ENCODE results near the gene PPP3CA. TPM values are rescaled to one million over a fixed set of nuclear protein-coding genes. Genes with fewer than 3 reads are reported as not detected.

PPP3CA gene
- total RNA-seq, 6 experiments from 2014 or later = 12.1 to 14.5 (median 13.1) TPM

- 12% methylated on average over 1 of the region's 1 CpG for WGBS (ENCODE audit: insufficient coverage, low coverage, low lambda C conversion rate, missing lambda C conversion rate)
- ATAC-seq = peak in 2 of 4 donors; percentile 27 to 58
- no peak overlapping the region for H3K27ac ChIP-seq
Observed at GRCh38 chr4:101177154-101177553, 170.2 kb downstream of the PPP3CA start.

GRCh38 chr4:101175896-101176676 lies 171.2 kb downstream of the PPP3CA start:
- Histone ChIP-seq H3K27me3 (no peaks in the 10 kb centered on the region), H3K36me3 (no peaks in the 10 kb centered on the region), H3K4me3 (no peak overlapping the region), H3K9me3 (no peaks in the 10 kb centered on the region), H3K4me1 (peaks cover 0 to 10% (median 0%) of the 10 kb centered on the region in 4 donors), H3K27ac (no peak overlapping the region)
- peak; percentile 77 to 94 (median 90) for ATAC-seq
- peak in 1 of 3 donors; percentile 48 for DNase-seq
- TF ChIP-seq POLR2A (IDR thresholded peaks at IDR 0.05) = no peak
- no peak for TF ChIP-seq CTCF (IDR thresholded peaks at IDR 0.05)
- intact Hi-C loops (cut with DNase I) = no loop called here
- WGBS (ENCODE audit: insufficient coverage, low coverage, low lambda C conversion rate, missing lambda C conversion rate) = 49% methylated on average over 6 of the region's 6 CpGs

More at GRCh38 chr4:101177154-101177553, 170.2 kb downstream of the PPP3CA start:
- H3K27me3 ChIP-seq = no peaks in the 10 kb centered on the region
- no peaks in the 10 kb centered on the region for H3K36me3 ChIP-seq
- DNase-seq = no peak
- H3K4me3 ChIP-seq = no peak overlapping the region
- intact Hi-C loops (cut with DNase I) = no loop called here
- H3K4me1 ChIP-seq = peaks cover 0 to 10% (median 0%) of the 10 kb centered on the region in 4 donors
- no peaks in the 10 kb centered on the region for H3K9me3 ChIP-seq
- TF ChIP-seq POLR2A (IDR thresholded peaks at IDR 0.05) (no peak), CTCF (IDR thresholded peaks at IDR 0.05) (no peak)

DNA sequence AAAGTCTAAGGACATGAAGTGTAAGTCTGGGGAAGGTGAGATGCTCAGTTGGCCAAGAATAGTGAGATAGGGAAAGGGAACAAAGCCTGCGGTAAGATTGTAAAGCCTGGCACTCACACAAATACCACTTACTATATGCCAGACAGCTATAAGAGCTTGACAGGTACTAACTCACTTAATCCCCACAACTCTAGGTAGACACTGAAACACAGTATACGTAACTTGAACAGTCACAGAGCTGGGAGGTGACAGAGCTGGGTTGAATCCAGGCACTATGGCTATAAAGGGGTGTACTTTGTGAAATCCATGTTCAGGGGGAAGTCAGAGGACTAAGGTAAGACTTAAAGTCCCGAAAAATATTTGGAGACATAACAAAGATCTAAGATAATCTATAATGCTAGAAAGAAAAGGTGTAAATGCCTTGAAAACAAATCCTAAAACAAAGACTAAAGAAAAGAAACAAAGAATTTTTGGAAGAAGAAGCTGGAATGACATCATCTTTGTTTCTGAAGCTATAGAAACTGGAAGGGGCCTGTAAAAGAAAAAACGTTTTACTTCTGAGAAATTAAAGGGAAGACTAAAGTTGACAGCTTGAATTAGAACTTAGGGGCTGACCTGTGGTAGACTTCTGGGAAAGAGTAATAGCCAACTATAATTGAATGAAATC lies 172.5 kb downstream of the PPP3CA start:
- DNase-seq = no peak
- intact Hi-C loops (cut with DNase I) = no loop called here
- Histone ChIP-seq H3K4me1 (peaks cover 0 to 10% (median 0%) of the 10 kb centered on the region in 4 donors), H3K36me3 (no peaks in the 10 kb centered on the region), H3K27ac (no peak overlapping the region), H3K27me3 (no peaks in the 10 kb centered on the region), H3K4me3 (no peak overlapping the region), H3K9me3 (no peaks in the 10 kb centered on the region)
- WGBS (ENCODE audit: insufficient coverage, low coverage, low lambda C conversion rate, missing lambda C conversion rate) = 83% methylated on average over 4 of the region's 4 CpGs
- ATAC-seq = no peak
- TF ChIP-seq POLR2A (IDR thresholded peaks at IDR 0.05) = no peak
- no peak for TF ChIP-seq CTCF (IDR thresholded peaks at IDR 0.05)

DNA sequence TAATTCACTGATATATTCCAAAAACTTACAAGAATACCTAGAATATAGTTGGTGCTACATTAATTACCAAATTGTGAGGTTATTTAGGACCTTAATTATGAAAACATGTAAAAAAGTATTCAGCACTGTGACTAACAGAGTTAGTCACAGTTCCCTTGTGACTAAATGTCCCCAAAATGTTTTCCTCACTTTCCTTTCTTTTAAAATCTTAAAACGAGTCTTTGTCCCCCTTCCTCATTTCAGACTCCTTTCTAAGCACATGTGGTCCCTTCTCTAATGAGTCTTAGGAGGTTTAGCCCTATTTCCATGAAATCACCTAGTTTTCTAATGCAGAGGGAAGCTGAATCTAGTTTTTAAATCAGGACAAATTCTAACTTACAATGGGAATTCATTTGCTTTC lies 175.0 kb downstream of the PPP3CA start:
- H3K27me3 ChIP-seq = no peaks in the 10 kb centered on the region
- H3K36me3 ChIP-seq = no peaks in the 10 kb centered on the region
- DNase-seq (no peak), ATAC-seq (no peak)
- WGBS (ENCODE audit: insufficient coverage, low coverage, low lambda C conversion rate, missing lambda C conversion rate) = 44% methylated on average over 1 of the region's 1 CpG
- no peak overlapping the region for H3K27ac ChIP-seq
- TF ChIP-seq POLR2A (IDR thresholded peaks at IDR 0.05) = no peak
- no peak for TF ChIP-seq CTCF (IDR thresholded peaks at IDR 0.05)
- intact Hi-C loops (cut with DNase I) = no loop called here
- H3K4me3 ChIP-seq = no peak overlapping the region
- H3K4me1 ChIP-seq = peaks cover 0 to 13% (median 4%) of the 10 kb centered on the region in 4 donors
- no peaks in the 10 kb centered on the region for H3K9me3 ChIP-seq

Data from right lobe of liver (tissue), 6 donors.